Activated T-cell treated with anti-CD3 and anti-CD28 coated beads, Interleukin-2, amount 50 U/mL, for 4 hours (primary cell): ENCODE measurements around the gene INSL4. TPM values are rescaled to one million over a fixed set of nuclear protein-coding genes. Genes with fewer than 3 reads are reported as not detected.

Experiments used
- ATAC-seq, 2 donors: fragments of 200-7000 bp; cut with Tn5 transposase; one replicate each; pipeline ENCODE4 v1.10.0; 2021
- DNase-seq: peaks from one replicate; pipeline ENCODE4 v3.0.0-alpha.2; 2020
- H3K27me3 Mint-ChIP-seq: one replicate; pipeline ENCODE4 v1.8.0; 2021; ENCODE audit warnings: low read depth, mixed read lengths
- H3K36me3 Mint-ChIP-seq: one replicate; pipeline ENCODE4 v1.8.0; 2022; ENCODE audit warnings: mixed read lengths; ENCODE audit not compliant: insufficient read depth
- H3K4me1 Mint-ChIP-seq: one replicate; pipeline ENCODE4 v1.8.0; 2021; ENCODE audit warnings: low read depth, mixed read lengths
- H3K4me3 Mint-ChIP-seq: one replicate; pipeline ENCODE4 v1.8.0; 2021; ENCODE audit warnings: mild to moderate bottlenecking, moderate library complexity, mixed read lengths
- H3K9me3 Mint-ChIP-seq: one replicate; pipeline ENCODE4 v1.8.0; 2021; ENCODE audit warnings: mixed read lengths
- total RNA-seq, 3 donors: library from RNA; stranded (reverse); gene quantifications; one replicate each; pipeline ENCODE4 v1.2.1, GENCODE V29; 2021

Gene INSL4
- total RNA-seq, 3 donors from 2014 or later: 0.14 TPM; not detected in 2

DNA sequence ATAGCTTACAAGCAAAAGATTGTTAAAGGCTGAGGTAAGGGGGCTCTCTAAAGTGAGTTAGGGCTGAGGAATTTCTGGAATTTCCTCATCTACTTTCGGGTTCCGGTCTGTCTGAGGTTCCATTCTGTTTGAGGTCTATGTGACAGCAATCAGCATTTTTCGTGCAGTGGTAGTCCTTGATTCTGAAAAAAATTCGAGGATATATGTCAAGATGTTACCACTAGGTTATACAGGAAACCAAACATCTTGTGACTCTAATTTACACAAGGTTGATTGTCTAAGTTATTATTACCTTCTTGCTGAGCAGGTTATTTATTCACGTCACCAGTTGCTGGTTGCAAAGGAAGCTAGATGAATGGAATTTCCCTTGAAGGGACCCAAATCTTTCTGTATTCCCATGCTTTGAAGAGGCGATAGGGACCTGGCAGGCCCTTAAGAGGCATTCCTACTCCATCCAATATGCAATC lies 38.1 kb downstream of the INSL4 start:
- no peaks in the 10 kb centered on the region for H3K9me3 Mint-ChIP-seq
- ATAC-seq: no peak

GRCh38 chr9:5274770-5275169 lies 43.6 kb downstream of the INSL4 start:
- Mint-ChIP-seq H3K4me1 (no peaks in the 10 kb centered on the region), H3K27me3 (no peaks in the 10 kb centered on the region), H3K9me3 (no peaks in the 10 kb centered on the region), H3K4me3 (no peak overlapping the region), H3K36me3 (no peaks in the 10 kb centered on the region)
- no peak for DNase-seq
- ATAC-seq: no peak

More for the DNA sequence above, 38.1 kb downstream of the INSL4 start:
- DNase-seq: no peak
- Mint-ChIP-seq H3K4me1 (peaks cover 7% of the 10 kb centered on the region), H3K27me3 (no peaks in the 10 kb centered on the region), H3K4me3 (no peak overlapping the region), H3K36me3 (no peaks in the 10 kb centered on the region)

- Mint-ChIP-seq H3K4me3 (no peak overlapping the region), H3K9me3 (no peaks in the 10 kb centered on the region), H3K4me1 (no peaks in the 10 kb centered on the region), H3K36me3 (no peaks in the 10 kb centered on the region), H3K27me3 (no peaks in the 10 kb centered on the region)
- no peak for DNase-seq
- no peak for ATAC-seq
Observed at GRCh38 chr9:5278486-5278885, 47.3 kb downstream of the INSL4 start.

Other genes starting within 250 kb of the INSL4 start
- 10 to 100 TPM; 39.9 to 44.5 (median 41.6) TPM for gene JAK2, start 246.1 kb upstream of the INSL4 start, total RNA-seq
- gene INSL6, start 45.8 kb upstream of the INSL4 start, total RNA-seq: not detected
- 1 to 10 TPM in 1 of 3 donors, under 1 TPM in 2; 0.60 to 1.6 (median 0.76) TPM for gene RLN2, start 73.3 kb downstream of the INSL4 start, total RNA-seq
- gene RLN1, start 108.5 kb downstream of the INSL4 start, total RNA-seq: under 1 TPM in 2 of 3 donors, not detected in 1; 0.50 to 0.54 TPM
- gene PLGRKT, start 206.5 kb downstream of the INSL4 start, total RNA-seq: 10 to 100 TPM; 23.7 to 45.3 (median 30.9) TPM
- gene CD274, start 219.1 kb downstream of the INSL4 start, total RNA-seq: 10 to 100 TPM; 33.7 to 58.4 (median 42.1) TPM